ENCODE measurements around the gene PLAAT5. TPM values are rescaled to one million over a fixed set of nuclear protein-coding genes. Genes with fewer than 3 reads are reported as not detected.

Gene PLAAT5
- total RNA-seq, 1 experiment from 2014 or later, result not detected

- Histone ChIP-seq H3K27ac (ENCODE audit: low read depth, low read length) (no peak overlapping the region), H3K4me3 (replicated peaks in 1 of 2; ENCODE audit: low read depth in 1 of 2, low read length in 2 of 2) (no peak overlapping the region), H3K9me2 (ENCODE audit: insufficient read depth) (no peaks in the 10 kb centered on the region), H3K4me1 (ENCODE audit: control insufficient read depth in 1 of 2, insufficient read depth in 2 of 2, low read length in 2 of 2) (no peaks in the 10 kb centered on the region), H3K9me3 (ENCODE audit: control insufficient read depth in 1 of 2, insufficient read depth in 1 of 2, low read depth in 1 of 2, low read length in 2 of 2) (no peaks in the 10 kb centered on the region), H3K27me3 (ENCODE audit: insufficient read depth, low read length) (no peaks in the 10 kb centered on the region), H3K9ac (ENCODE audit: low read length) (no peak overlapping the region), H4K20me1 (ENCODE audit: insufficient read depth) (no peaks in the 10 kb centered on the region), H3K4me2 (ENCODE audit: low read length) (no peak overlapping the region), H2AFZ (ENCODE audit: low read depth, low read length, poor library complexity, severe bottlenecking) (no peak overlapping the region), H3K36me3 (ENCODE audit: control insufficient read depth in 1 of 2, insufficient read depth in 2 of 2, low read length in 2 of 2) (no peaks in the 10 kb centered on the region), H3K79me2 (ENCODE audit: insufficient read depth, low read length) (no peaks in the 10 kb centered on the region)
- ATAC-seq, result no peak
- intact Hi-C loops (cut with micrococcal nuclease), result no loop called here
- RAD21 ChIA-PET (ENCODE audit: low non-redundant PET in 1 of 2, low total read pairs in 2 of 2, uncharacterized antibody in 2 of 2, unreplicated experiment in 2 of 2), result no interaction called here
- POLR2A ChIA-PET, result no interaction called here
- TF ChIP-seq, protein P1, sequence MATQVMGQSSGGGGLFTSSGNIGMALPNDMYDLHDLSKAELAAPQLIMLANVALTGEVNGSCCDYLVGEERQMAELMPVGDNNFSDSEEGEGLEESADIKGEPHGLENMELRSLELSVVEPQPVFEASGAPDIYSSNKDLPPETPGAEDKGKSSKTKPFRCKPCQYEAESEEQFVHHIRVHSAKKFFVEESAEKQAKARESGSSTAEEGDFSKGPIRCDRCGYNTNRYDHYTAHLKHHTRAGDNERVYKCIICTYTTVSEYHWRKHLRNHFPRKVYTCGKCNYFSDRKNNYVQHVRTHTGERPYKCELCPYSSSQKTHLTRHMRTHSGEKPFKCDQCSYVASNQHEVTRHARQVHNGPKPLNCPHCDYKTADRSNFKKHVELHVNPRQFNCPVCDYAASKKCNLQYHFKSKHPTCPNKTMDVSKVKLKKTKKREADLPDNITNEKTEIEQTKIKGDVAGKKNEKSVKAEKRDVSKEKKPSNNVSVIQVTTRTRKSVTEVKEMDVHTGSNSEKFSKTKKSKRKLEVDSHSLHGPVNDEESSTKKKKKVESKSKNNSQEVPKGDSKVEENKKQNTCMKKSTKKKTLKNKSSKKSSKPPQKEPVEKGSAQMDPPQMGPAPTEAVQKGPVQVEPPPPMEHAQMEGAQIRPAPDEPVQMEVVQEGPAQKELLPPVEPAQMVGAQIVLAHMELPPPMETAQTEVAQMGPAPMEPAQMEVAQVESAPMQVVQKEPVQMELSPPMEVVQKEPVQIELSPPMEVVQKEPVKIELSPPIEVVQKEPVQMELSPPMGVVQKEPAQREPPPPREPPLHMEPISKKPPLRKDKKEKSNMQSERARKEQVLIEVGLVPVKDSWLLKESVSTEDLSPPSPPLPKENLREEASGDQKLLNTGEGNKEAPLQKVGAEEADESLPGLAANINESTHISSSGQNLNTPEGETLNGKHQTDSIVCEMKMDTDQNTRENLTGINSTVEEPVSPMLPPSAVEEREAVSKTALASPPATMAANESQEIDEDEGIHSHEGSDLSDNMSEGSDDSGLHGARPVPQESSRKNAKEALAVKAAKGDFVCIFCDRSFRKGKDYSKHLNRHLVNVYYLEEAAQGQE (IDR thresholded peaks at IDR 0.05; ENCODE audit: low read depth), result no peak
- TF ChIP-seq EZH2 (IDR thresholded peaks at IDR 0.05) (no peak), RAD21 (IDR thresholded peaks at IDR 0.05; ENCODE audit: low read depth) (no peak), ELF1 (IDR thresholded peaks at IDR 0.05; ENCODE audit: borderline replicate concordance, low read depth) (no peak)
- no TSS peak for BruUV-seq (replicated peaks)
- CTCF ChIA-PET, result no interaction called here
- DNase-seq (ENCODE audit: low read depth, low spot score), result no peak
Measured at GRCh38 chr11:63517156-63517555, 26.2 kb upstream of the PLAAT5 start.

- CTCF ChIA-PET, result interaction anchor here (1.6 kb wide), 1 partner anchor 37 kb away, joined by 3 read pairs; no protein-coding TSS in a partner anchor
- H3K79me2 ChIP-seq (ENCODE audit: insufficient read depth, low read length), result no peaks in the 10 kb centered on the region
- BruUV-seq (replicated peaks), result no TSS peak
- no peak overlapping the region for H3K27ac ChIP-seq (ENCODE audit: low read depth, low read length)
- H3K9ac ChIP-seq (ENCODE audit: low read length), result no peak overlapping the region
- TF ChIP-seq ATF3 (IDR thresholded peaks at IDR 0.05) (no peak), POLR2AphosphoS5 (IDR thresholded peaks at IDR 0.05; ENCODE audit: low read depth, low read length) (no peak), CBX3 (IDR thresholded peaks at IDR 0.05; ENCODE audit: low read depth) (no peak), CTCF (IDR thresholded peaks at IDR 0.05 in 2 of 3, conservative IDR thresholded peaks at IDR 0.05 in 1 of 3; ENCODE audit: borderline replicate concordance in 1 of 3, insufficient read depth in 1 of 3, low read depth in 2 of 3, low read length in 2 of 3) (no peak), ZFX (IDR thresholded peaks at IDR 0.05) (no peak)
- TF ChIP-seq, protein P1 (IDR thresholded peaks at IDR 0.05; ENCODE audit: low read depth), result no peak
- intact Hi-C loops (cut with micrococcal nuclease), result no loop called here
- H2AFZ ChIP-seq (ENCODE audit: low read depth, low read length, poor library complexity, severe bottlenecking), result no peak overlapping the region
- ATAC-seq (no peak), DNase-seq (ENCODE audit: low read depth, low spot score) (no peak)
- POLR2A ChIA-PET, result interaction anchor here (0.6 kb wide), 1 partner anchor 575 kb away, joined by 3 read pairs; no protein-coding TSS in a partner anchor
- H3K4me3 ChIP-seq (replicated peaks in 1 of 2; ENCODE audit: low read depth in 1 of 2, low read length in 2 of 2), result no peak overlapping the region
- RAD21 ChIA-PET (ENCODE audit: low non-redundant PET in 1 of 2, low total read pairs in 2 of 2, uncharacterized antibody in 2 of 2, unreplicated experiment in 2 of 2), result no interaction called here
- no peaks in the 10 kb centered on the region for H3K36me3 ChIP-seq (ENCODE audit: control insufficient read depth in 1 of 2, insufficient read depth in 2 of 2, low read length in 2 of 2)
- H4K20me1 ChIP-seq (ENCODE audit: insufficient read depth), result no peaks in the 10 kb centered on the region
- no peaks in the 10 kb centered on the region for H3K9me3 ChIP-seq (ENCODE audit: control insufficient read depth in 1 of 2, insufficient read depth in 1 of 2, low read depth in 1 of 2, low read length in 2 of 2)
- no peaks in the 10 kb centered on the region for H3K4me1 ChIP-seq (ENCODE audit: control insufficient read depth in 1 of 2, insufficient read depth in 2 of 2, low read length in 2 of 2)
- no peaks in the 10 kb centered on the region for H3K27me3 ChIP-seq (ENCODE audit: insufficient read depth, low read length)
- H3K4me2 ChIP-seq (ENCODE audit: low read length), result no peak overlapping the region
- no peaks in the 10 kb centered on the region for H3K9me2 ChIP-seq (ENCODE audit: insufficient read depth)
Measured at GRCh38 chr11:63516109-63516508, 25.1 kb upstream of the PLAAT5 start.

Data from HCT116 (cell line).